NT2/D1 (cell line): ENCODE measurements around the gene ZBTB42.
"Not testable (repeated sequence)": the region's sequence is repeated elsewhere in the genome, so short reads cannot be mapped to it uniquely, and the experiment has no call there.

Source experiments
- DNase-seq: peaks from one replicate; pipeline ENCODE4 v3.0.0-alpha.2; 2011; ENCODE audit warnings: low read depth, low spot score
- H3K27me3 ChIP-seq: 2 replicates; pipeline ENCODE4 v1.6.0; 2011; ENCODE audit warnings: mild to moderate bottlenecking; ENCODE audit not compliant: insufficient read length, insufficient read depth
- H3K36me3 ChIP-seq: 2 replicates; pipeline ENCODE4 v1.6.1; 2011; ENCODE audit warnings: mild to moderate bottlenecking, low read length, mixed read lengths; ENCODE audit not compliant: insufficient read depth, insufficient read length
- H3K4me1 ChIP-seq: 2 replicates; pipeline ENCODE4 v1.5.1; 2011; ENCODE audit not compliant: insufficient read depth, insufficient read length
- H3K4me3 ChIP-seq: 2 replicates; pipeline ENCODE4 v1.5.1; 2011; ENCODE audit warnings: low read depth; ENCODE audit not compliant: insufficient read length
- H3K9ac ChIP-seq: 2 replicates; pipeline ENCODE4 v1.6.0; 2011; ENCODE audit warnings: low read depth; ENCODE audit not compliant: insufficient read length
- H3K9me3 ChIP-seq: 2 replicates; pipeline ENCODE4 v1.5.1; 2011; ENCODE audit warnings: mild to moderate bottlenecking, low read length; ENCODE audit not compliant: insufficient read depth
- SUZ12 ChIP-seq: IDR thresholded peaks from 2 replicates; pipeline ENCODE4 v1.6.1; 2011; ENCODE audit not compliant: insufficient read length, insufficient read depth; ENCODE audit errors: extremely low read depth
- YY1 ChIP-seq: IDR thresholded peaks from 2 replicates; pipeline ENCODE4 v1.6.1; 2011; ENCODE audit not compliant: insufficient read length, insufficient read depth
- ZNF274 ChIP-seq: IDR thresholded peaks from 2 replicates; pipeline ENCODE4 v1.6.1; 2011; ENCODE audit warnings: mild to moderate bottlenecking, low read depth, low read length

The ZBTB42 gene

GRCh38 chr14:104805326-104805678, 4.4 kb downstream of the ZBTB42 start:
- Histone ChIP-seq H3K4me1 (peaks cover 20% of the 10 kb centered on the region), H3K9me3 (no peaks in the 10 kb centered on the region), H3K4me3 (no peak overlapping the region), H3K27me3 (peaks cover 19% of the 10 kb centered on the region), H3K9ac (no peak overlapping the region), H3K36me3 (peaks cover 12% of the 10 kb centered on the region)
- TF ChIP-seq ZNF274 (no peak), YY1 (no peak), SUZ12 (no peak)
- DNase-seq, result no peak

- H3K9me3 ChIP-seq, result no peaks in the 10 kb centered on the region
- peaks cover 20% of the 10 kb centered on the region for H3K4me1 ChIP-seq
- peaks cover 16% of the 10 kb centered on the region for H3K27me3 ChIP-seq
- H3K9ac ChIP-seq, result no peak overlapping the region
- H3K4me3 ChIP-seq, result no peak overlapping the region
- no peak for DNase-seq
- peaks cover 12% of the 10 kb centered on the region for H3K36me3 ChIP-seq
- TF ChIP-seq YY1 (no peak), SUZ12 (no peak), ZNF274 (no peak)
These were observed 5.2 kb downstream of the ZBTB42 start for GRCh38 chr14:104805941-104806624.

GRCh38 chr14:104806625-104807465, 5.9 kb downstream of the ZBTB42 start:
- Histone ChIP-seq H3K9me3 (no peaks in the 10 kb centered on the region), H3K9ac (no peak overlapping the region), H3K36me3 (peaks cover 12% of the 10 kb centered on the region), H3K4me1 (peaks cover 16% of the 10 kb centered on the region), H3K4me3 (no peak overlapping the region), H3K27me3 (peaks cover 8% of the 10 kb centered on the region)
- no peak for TF ChIP-seq YY1
- TF ChIP-seq SUZ12, result no peak
- no peak for TF ChIP-seq ZNF274
- no peak for DNase-seq

- no peak for DNase-seq
- TF ChIP-seq ZNF274, result no peak
- TF ChIP-seq SUZ12, result no peak
- no peak for TF ChIP-seq YY1
- no peaks in the 10 kb centered on the region for H3K27me3 ChIP-seq
These were observed 7.6 kb downstream of the ZBTB42 start for GRCh38 chr14:104808456-104808855.

GRCh38 chr14:104810316-104810715, 9.4 kb downstream of the ZBTB42 start:
- H3K4me1 ChIP-seq, result peaks cover 8% of the 10 kb centered on the region
- no peak overlapping the region for H3K4me3 ChIP-seq
- no peaks in the 10 kb centered on the region for H3K9me3 ChIP-seq
- DNase-seq, result no peak
- no peak for TF ChIP-seq ZNF274
- TF ChIP-seq SUZ12, result no peak
- no peak for TF ChIP-seq YY1
- no peak overlapping the region for H3K9ac ChIP-seq
- peaks cover 5% of the 10 kb centered on the region for H3K36me3 ChIP-seq
- H3K27me3 ChIP-seq, result no peaks in the 10 kb centered on the region

More at GRCh38 chr14:104808456-104808855, 7.6 kb downstream of the ZBTB42 start:
- H3K36me3 ChIP-seq, result peaks cover 2% of the 10 kb centered on the region
- H3K9ac ChIP-seq, result no peak overlapping the region
- peaks cover 10% of the 10 kb centered on the region for H3K4me1 ChIP-seq
- H3K4me3 ChIP-seq, result no peak overlapping the region
- no peaks in the 10 kb centered on the region for H3K9me3 ChIP-seq

GRCh38 chr14:104813286-104813685, 12.4 kb downstream of the ZBTB42 start:
- Histone ChIP-seq H3K9me3 (no peaks in the 10 kb centered on the region), H3K9ac (no peak overlapping the region), H3K36me3 (peaks cover 5% of the 10 kb centered on the region), H3K4me3 (no peak overlapping the region), H3K4me1 (no peaks in the 10 kb centered on the region), H3K27me3 (no peaks in the 10 kb centered on the region)
- TF ChIP-seq ZNF274 (no peak), YY1 (no peak), SUZ12 (no peak)
- no peak for DNase-seq

- peak overlapping the region; percentile 89 for H3K4me3 ChIP-seq
- H3K9ac ChIP-seq, H3K36me3 ChIP-seq, H3K27me3 ChIP-seq, DNase-seq, H3K9me3 ChIP-seq, H3K4me1 ChIP-seq: not testable (repeated sequence)
These were observed 13.8 kb downstream of the ZBTB42 start for GRCh38 chr14:104814701-104815100.

- DNase-seq, result no peak
- peak overlapping the region; percentile 99 for H3K9ac ChIP-seq
- TF ChIP-seq YY1 (no peak), ZNF274 (no peak), SUZ12 (no peak)
- no peaks in the 10 kb centered on the region for H3K9me3 ChIP-seq
- H3K36me3 ChIP-seq, result peaks cover 5% of the 10 kb centered on the region
- H3K27me3 ChIP-seq, result no peaks in the 10 kb centered on the region
- peak overlapping the region; percentile 89 for H3K4me3 ChIP-seq
- H3K4me1 ChIP-seq, result peaks cover 8% of the 10 kb centered on the region
These were observed 15.6 kb downstream of the ZBTB42 start for GRCh38 chr14:104816616-104816884.
